Liver (tissue), 9 donors: ENCODE measurements around the gene KDM2B. TPM values are rescaled to one million over a fixed set of nuclear protein-coding genes. Genes with fewer than 3 reads are reported as not detected.

Experiments
- DNase-seq: peaks from one replicate; pipeline ENCODE4 v3.0.0-alpha.2; 2017; ENCODE audit warnings: low spot score
- H3K27ac ChIP-seq, 2 donors: one replicate each; pipeline ENCODE4 v1.7.0; 2013; ENCODE audit warnings: inconsistent platforms in 2 of 2, low read length in 2 of 2, control low read depth in 1 of 2, low read depth in 1 of 2, mild to moderate bottlenecking in 1 of 2
- H3K27me3 ChIP-seq, 4 donors: one replicate each; pipeline versions ENCODE4 v1.6.1 to v1.7.0; 2013; ENCODE audit warnings: low read length in 3 of 4, inconsistent platforms in 1 of 4, mild to moderate bottlenecking in 1 of 4, moderate library complexity in 1 of 4; ENCODE audit not compliant: control insufficient read depth in 4 of 4, insufficient read depth in 4 of 4
- H3K36me3 ChIP-seq, 4 donors: one replicate each; pipeline versions ENCODE4 v1.6.1 to v1.7.0; 2013; ENCODE audit warnings: low read length in 3 of 4, mild to moderate bottlenecking in 3 of 4, low read depth in 1 of 4, moderate library complexity in 1 of 4; ENCODE audit not compliant: control insufficient read depth in 4 of 4, insufficient read depth in 3 of 4
- H3K4me1 ChIP-seq, 4 donors: one replicate each; pipeline versions ENCODE4 v1.6.1 to v1.7.0; 2013; ENCODE audit warnings: low read length in 3 of 4, mild to moderate bottlenecking in 3 of 4, moderate library complexity in 1 of 4; ENCODE audit not compliant: control insufficient read depth in 4 of 4, insufficient read depth in 4 of 4
- H3K4me3 ChIP-seq, 3 donors: one replicate each; pipeline versions ENCODE4 v1.6.1 to v1.7.0; 2013; ENCODE audit warnings: low read length in 3 of 3, control low read depth in 1 of 3, low read depth in 1 of 3, mild to moderate bottlenecking in 1 of 3
- H3K9ac ChIP-seq, 2 donors: one replicate each; pipeline ENCODE4 v1.7.0; 2013; ENCODE audit warnings: low read length in 2 of 2, mild to moderate bottlenecking in 2 of 2, moderate library complexity in 2 of 2, control low read depth in 1 of 2, low read depth in 1 of 2
- H3K9me3 ChIP-seq, 4 donors: one replicate each; pipeline versions ENCODE4 v1.6.1 to v1.7.0; 2013; ENCODE audit warnings: low read length in 3 of 4; ENCODE audit not compliant: control insufficient read depth in 4 of 4
- EGR1 ChIP-seq, 2 donors: IDR thresholded peaks; 2 replicates each; pipeline ENCODE4 v1.6.1; 2016 to 2018; ENCODE audit warnings: antibody characterized with exemption in 2 of 2, low read depth in 2 of 2
- FOXA1 ChIP-seq: IDR thresholded peaks from 2 replicates; pipeline ENCODE4 v1.6.1; 2016; ENCODE audit warnings: antibody characterized with exemption
- FOXA2 ChIP-seq: IDR thresholded peaks from 2 replicates; pipeline ENCODE4 v1.6.1; 2016; ENCODE audit warnings: antibody characterized with exemption
- GABPA ChIP-seq, 2 donors: IDR thresholded peaks in 1 of 2; conservative IDR thresholded peaks in 1 of 2; 2 replicates each; pipeline ENCODE4 v1.6.1; 2016; ENCODE audit warnings: antibody characterized with exemption in 2 of 2, mild to moderate bottlenecking in 1 of 2, moderate library complexity in 1 of 2
- HNF4A ChIP-seq, 2 donors: conservative IDR thresholded peaks; 2 replicates each; pipeline ENCODE4 v1.6.1; 2016; ENCODE audit warnings: antibody characterized with exemption in 2 of 2, mild to moderate bottlenecking in 2 of 2
- HNF4G ChIP-seq: IDR thresholded peaks from 2 replicates; pipeline ENCODE4 v1.6.1; 2016; ENCODE audit warnings: antibody characterized with exemption
- NR2F2 ChIP-seq: IDR thresholded peaks from 2 replicates; pipeline ENCODE4 v1.6.1; 2016; ENCODE audit warnings: antibody characterized with exemption
- RAD21 ChIP-seq, 2 donors: IDR thresholded peaks; 2 replicates each; pipeline ENCODE4 v1.6.1; 2016; ENCODE audit warnings: antibody characterized with exemption in 2 of 2, mild to moderate bottlenecking in 2 of 2
- RXRA ChIP-seq, 2 donors: IDR thresholded peaks; 2 replicates each; pipeline ENCODE4 v1.6.1; 2017 to 2018; ENCODE audit warnings: antibody characterized with exemption in 2 of 2, mild to moderate bottlenecking in 1 of 2
- SP1 ChIP-seq: IDR thresholded peaks from 2 replicates; pipeline ENCODE4 v1.6.1; 2018; ENCODE audit warnings: antibody characterized with exemption, mild to moderate bottlenecking
- TAF1 ChIP-seq: conservative IDR thresholded peaks from 2 replicates; pipeline ENCODE4 v1.6.1; 2016; ENCODE audit warnings: antibody characterized with exemption, mild to moderate bottlenecking
- YY1 ChIP-seq: IDR thresholded peaks from 2 replicates; pipeline ENCODE4 v1.6.1; 2016; ENCODE audit warnings: antibody characterized with exemption, mild to moderate bottlenecking
- WGBS: extraction: QIAGEN DNeasy Blood & Tissue Kit; methylation state at CpG from one replicate; pipeline ENCODE4 v1.1.7; 2013; 5-methylcytosine and 5-hydroxymethylcytosine counted together
- polyA plus RNA-seq, 2 donors: library from polyadenylated mRNA; stranded (reverse) in 1 of 2; unstranded in 1 of 2; fragments of 200-250 nt in 1 of 2; fragments of >200 nt in 1 of 2; fragmentation: Nextera tagmentation in 1 of 2; extraction: Ambion mirVana in 1 of 2; gene quantifications; one replicate each; pipeline versions ENCODE4 v1.2.1 to v1.2.3, GENCODE V29; 2013 to 2015
- total RNA-seq, 2 donors: library from RNA; depleted of rRNA; stranded (reverse); fragments of >200 nt; gene quantifications; one replicate each; pipeline ENCODE4 v1.2.3, GENCODE V29; 2014
- TF ChIP-seq, protein P1 (sequence below): IDR thresholded peaks from 2 replicates; pipeline ENCODE4 v1.6.1; 2016; ENCODE audit warnings: antibody characterized with exemption
- TF ChIP-seq, protein P2 (sequence below): IDR thresholded peaks from 2 replicates; pipeline ENCODE4 v1.6.1; 2016; ENCODE audit warnings: antibody characterized with exemption, mild to moderate bottlenecking
- TF ChIP-seq, protein P3 (sequence below): fragments of 150-350 bp; IDR thresholded peaks from 2 replicates; pipeline ENCODE4 v1.5.1; 2017; ENCODE audit warnings: improper control_type of control experiment, low read depth, low read length; ENCODE audit not compliant: missing input control
- TF ChIP-seq, protein P4 (sequence below): IDR thresholded peaks from 2 replicates; pipeline ENCODE4 v1.6.1; 2016; ENCODE audit warnings: antibody characterized with exemption
- TF ChIP-seq, protein P5 (sequence below): IDR thresholded peaks from 2 replicates; pipeline ENCODE4 v1.6.1; 2016; ENCODE audit warnings: antibody characterized with exemption
- donor health status: healthy.
- donor health status: healthy.
- donor health status: healthy.
- donor health status: healthy.
- donor health status: healthy.

Gene KDM2B
- total and polyA plus RNA-seq, 4 donors = 7.0 to 34.2 (median 10.6) TPM

DNA sequence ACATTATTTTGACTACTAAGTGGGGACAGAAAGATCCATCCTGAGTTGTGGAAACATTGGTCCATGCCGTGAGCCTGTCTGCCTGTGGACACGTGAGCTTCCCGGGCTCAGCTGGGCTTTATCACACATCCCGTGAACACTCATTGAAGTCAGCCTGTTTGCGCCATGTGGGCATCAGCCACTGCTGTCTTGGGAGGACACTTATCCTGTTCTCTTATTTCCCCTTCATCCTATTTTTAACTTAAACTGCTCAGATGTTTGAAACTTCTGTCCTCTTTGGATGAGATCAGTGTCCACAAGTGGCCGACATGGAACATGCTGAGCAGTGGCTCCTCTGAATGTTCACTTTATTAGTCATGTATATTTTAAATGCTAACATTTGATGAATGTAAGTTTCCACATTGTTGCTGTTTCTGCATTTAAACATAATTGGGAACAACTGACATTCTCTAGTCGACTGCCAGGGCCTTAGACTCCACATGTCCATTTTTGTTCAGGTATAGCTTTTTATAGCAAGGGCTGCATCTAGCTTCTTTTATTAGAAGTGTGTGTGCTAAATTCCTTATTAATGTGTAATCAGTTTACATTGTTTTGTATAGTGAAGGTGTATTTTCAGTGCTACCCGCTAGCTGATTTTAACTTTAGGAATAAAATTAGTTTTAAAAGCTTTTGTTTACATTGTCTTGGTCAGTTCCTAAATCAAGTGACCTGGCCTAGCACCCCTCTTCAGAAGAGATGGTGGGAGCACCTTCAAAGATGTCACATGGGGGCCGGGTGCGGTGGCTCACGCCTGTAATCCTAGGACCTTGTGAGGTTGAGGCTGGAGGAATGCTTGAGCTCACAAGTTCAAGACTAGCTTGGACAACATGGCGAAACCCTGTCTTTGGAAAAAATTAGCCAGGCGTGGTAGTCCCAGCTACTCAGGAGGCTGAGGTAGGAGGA lies 156.9 kb downstream of the KDM2B start:
- Histone ChIP-seq H3K4me1 (no peaks in the 10 kb centered on the region), H3K9me3 (no peaks in the 10 kb centered on the region), H3K36me3 (peaks cover 5 to 67% (median 50%) of the 10 kb centered on the region in 4 donors), H3K9ac (no peak overlapping the region), H3K27me3 (no peaks in the 10 kb centered on the region), H3K27ac (no peak overlapping the region), H3K4me3 (no peak overlapping the region)
- TF ChIP-seq, protein P1, sequence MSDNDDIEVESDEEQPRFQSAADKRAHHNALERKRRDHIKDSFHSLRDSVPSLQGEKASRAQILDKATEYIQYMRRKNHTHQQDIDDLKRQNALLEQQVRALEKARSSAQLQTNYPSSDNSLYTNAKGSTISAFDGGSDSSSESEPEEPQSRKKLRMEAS = no peak
- TF ChIP-seq EGR1 (IDR thresholded peaks at IDR 0.05; ENCODE audit: low read depth in 2 of 2) (no peak), GABPA (IDR thresholded peaks at IDR 0.05 in 1 of 2, conservative IDR thresholded peaks at IDR 0.05 in 1 of 2) (no peak), TAF1 (no peak), HNF4G (no peak), YY1 (no peak), SP1 (no peak), FOXA2 (no peak), RXRA (IDR thresholded peaks at IDR 0.05) (no peak), RAD21 (IDR thresholded peaks at IDR 0.05) (no peak), HNF4A (conservative IDR thresholded peaks at IDR 0.05) (no peak), NR2F2 (no peak), FOXA1 (no peak)
- TF ChIP-seq, protein P2, sequence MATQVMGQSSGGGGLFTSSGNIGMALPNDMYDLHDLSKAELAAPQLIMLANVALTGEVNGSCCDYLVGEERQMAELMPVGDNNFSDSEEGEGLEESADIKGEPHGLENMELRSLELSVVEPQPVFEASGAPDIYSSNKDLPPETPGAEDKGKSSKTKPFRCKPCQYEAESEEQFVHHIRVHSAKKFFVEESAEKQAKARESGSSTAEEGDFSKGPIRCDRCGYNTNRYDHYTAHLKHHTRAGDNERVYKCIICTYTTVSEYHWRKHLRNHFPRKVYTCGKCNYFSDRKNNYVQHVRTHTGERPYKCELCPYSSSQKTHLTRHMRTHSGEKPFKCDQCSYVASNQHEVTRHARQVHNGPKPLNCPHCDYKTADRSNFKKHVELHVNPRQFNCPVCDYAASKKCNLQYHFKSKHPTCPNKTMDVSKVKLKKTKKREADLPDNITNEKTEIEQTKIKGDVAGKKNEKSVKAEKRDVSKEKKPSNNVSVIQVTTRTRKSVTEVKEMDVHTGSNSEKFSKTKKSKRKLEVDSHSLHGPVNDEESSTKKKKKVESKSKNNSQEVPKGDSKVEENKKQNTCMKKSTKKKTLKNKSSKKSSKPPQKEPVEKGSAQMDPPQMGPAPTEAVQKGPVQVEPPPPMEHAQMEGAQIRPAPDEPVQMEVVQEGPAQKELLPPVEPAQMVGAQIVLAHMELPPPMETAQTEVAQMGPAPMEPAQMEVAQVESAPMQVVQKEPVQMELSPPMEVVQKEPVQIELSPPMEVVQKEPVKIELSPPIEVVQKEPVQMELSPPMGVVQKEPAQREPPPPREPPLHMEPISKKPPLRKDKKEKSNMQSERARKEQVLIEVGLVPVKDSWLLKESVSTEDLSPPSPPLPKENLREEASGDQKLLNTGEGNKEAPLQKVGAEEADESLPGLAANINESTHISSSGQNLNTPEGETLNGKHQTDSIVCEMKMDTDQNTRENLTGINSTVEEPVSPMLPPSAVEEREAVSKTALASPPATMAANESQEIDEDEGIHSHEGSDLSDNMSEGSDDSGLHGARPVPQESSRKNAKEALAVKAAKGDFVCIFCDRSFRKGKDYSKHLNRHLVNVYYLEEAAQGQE = no peak
- TF ChIP-seq, protein P3, sequence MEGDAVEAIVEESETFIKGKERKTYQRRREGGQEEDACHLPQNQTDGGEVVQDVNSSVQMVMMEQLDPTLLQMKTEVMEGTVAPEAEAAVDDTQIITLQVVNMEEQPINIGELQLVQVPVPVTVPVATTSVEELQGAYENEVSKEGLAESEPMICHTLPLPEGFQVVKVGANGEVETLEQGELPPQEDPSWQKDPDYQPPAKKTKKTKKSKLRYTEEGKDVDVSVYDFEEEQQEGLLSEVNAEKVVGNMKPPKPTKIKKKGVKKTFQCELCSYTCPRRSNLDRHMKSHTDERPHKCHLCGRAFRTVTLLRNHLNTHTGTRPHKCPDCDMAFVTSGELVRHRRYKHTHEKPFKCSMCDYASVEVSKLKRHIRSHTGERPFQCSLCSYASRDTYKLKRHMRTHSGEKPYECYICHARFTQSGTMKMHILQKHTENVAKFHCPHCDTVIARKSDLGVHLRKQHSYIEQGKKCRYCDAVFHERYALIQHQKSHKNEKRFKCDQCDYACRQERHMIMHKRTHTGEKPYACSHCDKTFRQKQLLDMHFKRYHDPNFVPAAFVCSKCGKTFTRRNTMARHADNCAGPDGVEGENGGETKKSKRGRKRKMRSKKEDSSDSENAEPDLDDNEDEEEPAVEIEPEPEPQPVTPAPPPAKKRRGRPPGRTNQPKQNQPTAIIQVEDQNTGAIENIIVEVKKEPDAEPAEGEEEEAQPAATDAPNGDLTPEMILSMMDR = no peak
- TF ChIP-seq, protein P4, sequence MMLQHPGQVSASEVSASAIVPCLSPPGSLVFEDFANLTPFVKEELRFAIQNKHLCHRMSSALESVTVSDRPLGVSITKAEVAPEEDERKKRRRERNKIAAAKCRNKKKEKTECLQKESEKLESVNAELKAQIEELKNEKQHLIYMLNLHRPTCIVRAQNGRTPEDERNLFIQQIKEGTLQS = no peak
- TF ChIP-seq, protein P5, sequence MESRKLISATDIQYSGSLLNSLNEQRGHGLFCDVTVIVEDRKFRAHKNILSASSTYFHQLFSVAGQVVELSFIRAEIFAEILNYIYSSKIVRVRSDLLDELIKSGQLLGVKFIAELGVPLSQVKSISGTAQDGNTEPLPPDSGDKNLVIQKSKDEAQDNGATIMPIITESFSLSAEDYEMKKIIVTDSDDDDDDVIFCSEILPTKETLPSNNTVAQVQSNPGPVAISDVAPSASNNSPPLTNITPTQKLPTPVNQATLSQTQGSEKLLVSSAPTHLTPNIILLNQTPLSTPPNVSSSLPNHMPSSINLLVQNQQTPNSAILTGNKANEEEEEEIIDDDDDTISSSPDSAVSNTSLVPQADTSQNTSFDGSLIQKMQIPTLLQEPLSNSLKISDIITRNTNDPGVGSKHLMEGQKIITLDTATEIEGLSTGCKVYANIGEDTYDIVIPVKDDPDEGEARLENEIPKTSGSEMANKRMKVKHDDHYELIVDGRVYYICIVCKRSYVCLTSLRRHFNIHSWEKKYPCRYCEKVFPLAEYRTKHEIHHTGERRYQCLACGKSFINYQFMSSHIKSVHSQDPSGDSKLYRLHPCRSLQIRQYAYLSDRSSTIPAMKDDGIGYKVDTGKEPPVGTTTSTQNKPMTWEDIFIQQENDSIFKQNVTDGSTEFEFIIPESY = no peak
- 96% methylated on average over 13 of the region's 13 CpGs for WGBS
- no peak for DNase-seq
